ENCODE results near the gene LRRN2.
"Not testable (repeated sequence)": the region's sequence is repeated elsewhere in the genome, so short reads cannot be mapped to it uniquely, and the experiment has no call there.

LRRN2 gene

DNA sequence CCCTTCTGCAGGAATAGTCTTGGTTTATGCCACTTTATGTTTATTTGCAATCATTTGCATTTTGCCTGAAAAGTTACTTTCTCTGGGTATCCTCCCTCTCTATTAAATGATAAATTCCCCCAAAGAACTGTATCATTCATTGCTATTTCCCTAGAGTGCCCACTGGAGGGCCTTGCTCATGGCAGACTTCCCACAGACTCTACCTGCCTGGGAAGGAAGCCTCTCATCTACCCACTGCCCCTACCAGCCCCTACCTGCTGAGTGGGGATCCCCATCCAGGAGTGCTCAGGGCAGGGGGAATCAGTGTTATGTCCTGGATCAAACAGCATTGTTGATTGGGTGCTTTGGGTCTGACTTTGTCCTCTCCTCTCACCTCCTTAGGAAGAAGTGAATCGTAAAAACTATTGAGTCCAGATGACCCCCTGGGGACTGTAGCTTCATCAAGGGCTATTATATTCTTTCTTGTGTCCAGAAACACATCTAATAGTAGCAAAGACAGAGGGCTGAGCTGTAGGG lies 6.8 kb upstream of the LRRN2 start:
- no peak for DNase-seq (ENCODE audit: low read depth in 2 of 2)

DNA sequence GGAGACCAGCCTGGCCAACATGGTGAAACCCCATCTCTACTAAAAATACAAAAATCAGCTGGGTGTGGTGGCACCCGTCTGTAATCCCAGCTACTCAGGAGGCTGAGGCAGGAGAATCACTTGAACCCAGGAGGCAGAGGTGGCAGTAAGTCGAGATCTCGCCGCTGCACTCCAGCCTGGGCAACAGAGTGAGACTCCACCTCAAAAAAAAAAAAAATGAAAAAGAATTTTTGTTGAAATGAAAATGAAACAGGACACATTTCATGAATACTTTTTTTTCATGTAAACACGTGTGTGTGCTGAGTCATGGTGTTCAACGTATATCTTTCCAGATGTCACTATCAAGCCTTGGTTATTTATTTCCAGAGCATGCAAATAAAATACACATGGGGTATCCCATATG lies 5.8 kb upstream of the LRRN2 start:
- DNase-seq (ENCODE audit: low read depth in 2 of 2), result not testable (repeated sequence)

DNA sequence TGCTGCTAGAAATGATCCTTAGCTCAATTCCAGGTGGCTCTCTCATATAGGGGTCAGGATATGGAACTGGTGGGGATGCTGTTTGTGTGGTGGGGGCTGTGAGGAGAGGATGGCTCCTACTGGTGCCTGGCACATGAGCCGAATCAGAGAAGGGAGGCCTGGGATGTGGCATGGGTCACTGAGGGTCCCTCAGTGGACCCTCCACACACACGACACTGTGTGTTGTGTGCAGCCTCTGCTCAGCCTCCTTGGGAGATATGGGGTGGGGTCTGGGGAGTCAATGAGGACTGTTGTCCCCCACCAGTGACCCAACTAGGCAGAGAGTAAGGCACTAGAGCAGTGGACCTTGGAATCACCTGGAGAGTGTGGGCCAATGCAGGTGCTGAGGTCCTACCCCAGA lies 3.2 kb upstream of the LRRN2 start:
- no peak for DNase-seq (ENCODE audit: low read depth in 2 of 2)

DNA sequence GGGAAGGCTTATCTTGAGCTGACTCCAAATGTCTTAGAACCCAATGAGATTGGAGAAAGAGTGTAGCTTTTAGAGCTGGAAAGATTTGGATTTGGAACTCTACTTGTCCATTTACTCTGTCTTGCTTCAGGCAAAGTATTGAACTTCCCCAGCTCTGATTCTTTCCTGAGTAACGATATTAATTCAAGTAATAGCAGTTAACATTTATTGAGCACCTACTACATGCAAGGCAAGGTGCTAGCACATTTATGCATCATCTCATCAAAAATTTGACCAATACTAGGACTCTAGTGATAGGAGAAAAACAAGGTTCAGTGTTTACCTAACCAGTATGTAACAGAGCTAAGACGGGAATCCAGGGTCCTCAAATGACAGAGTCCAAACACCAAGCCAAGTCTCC lies 2.5 kb upstream of the LRRN2 start:
- no peak for DNase-seq (ENCODE audit: low read depth in 2 of 2)

DNA sequence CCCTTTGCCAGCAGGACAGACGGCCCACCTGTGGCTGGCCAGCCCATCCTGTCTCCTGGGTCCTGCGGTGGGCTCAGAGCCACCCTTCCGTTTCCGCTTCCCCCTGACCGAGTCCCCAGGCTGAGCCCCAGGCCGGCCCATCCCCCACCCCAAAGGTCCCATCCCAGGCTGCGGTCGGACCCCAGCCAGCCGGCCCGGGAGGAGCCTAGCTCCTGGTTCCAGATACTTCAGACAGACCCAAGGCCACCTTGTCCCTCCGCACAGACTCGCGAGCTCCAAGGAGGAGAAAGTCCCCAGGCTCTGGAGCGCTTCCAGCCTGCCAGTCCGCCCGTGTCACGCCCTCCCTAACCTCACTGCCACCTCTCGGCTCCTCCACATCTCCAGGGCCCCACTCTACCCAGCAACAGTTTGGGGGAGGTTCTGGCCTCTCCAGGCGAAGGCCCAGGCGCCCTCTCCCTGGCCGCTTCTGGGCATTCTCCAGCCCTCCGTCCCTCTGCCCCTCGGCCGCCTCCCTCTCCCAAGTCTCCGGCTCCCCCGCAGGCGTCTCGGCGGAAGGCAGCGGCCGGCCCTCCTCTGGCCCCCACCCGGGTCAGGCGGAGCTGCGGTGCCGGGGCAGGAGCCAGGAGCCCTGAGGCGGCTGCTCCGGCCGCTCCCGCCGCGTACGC lies 835 bp downstream of the LRRN2 start:
- DNase-seq (ENCODE audit: low read depth in 2 of 2), result no peak

DNA sequence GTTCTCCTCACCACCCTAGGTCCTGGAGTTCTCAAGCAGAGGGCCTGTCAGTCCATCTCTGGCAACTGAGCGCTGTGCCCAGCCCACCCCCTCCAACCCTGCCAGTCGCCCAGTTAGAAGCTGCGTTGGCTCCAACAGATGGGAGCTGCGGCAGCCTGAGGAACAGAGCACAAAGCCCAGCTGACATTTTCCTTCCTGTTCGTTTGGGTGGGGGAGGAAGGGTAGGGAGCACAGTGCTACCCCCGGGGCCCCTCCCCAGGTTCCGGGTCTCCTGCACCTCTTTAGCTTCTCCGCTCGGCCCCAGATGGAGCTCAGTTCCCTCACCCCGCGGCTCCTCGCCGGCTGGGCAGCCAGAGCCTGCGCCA lies 1.4 kb downstream of the LRRN2 start:
- no peak for DNase-seq (ENCODE audit: low read depth in 2 of 2)

DNA sequence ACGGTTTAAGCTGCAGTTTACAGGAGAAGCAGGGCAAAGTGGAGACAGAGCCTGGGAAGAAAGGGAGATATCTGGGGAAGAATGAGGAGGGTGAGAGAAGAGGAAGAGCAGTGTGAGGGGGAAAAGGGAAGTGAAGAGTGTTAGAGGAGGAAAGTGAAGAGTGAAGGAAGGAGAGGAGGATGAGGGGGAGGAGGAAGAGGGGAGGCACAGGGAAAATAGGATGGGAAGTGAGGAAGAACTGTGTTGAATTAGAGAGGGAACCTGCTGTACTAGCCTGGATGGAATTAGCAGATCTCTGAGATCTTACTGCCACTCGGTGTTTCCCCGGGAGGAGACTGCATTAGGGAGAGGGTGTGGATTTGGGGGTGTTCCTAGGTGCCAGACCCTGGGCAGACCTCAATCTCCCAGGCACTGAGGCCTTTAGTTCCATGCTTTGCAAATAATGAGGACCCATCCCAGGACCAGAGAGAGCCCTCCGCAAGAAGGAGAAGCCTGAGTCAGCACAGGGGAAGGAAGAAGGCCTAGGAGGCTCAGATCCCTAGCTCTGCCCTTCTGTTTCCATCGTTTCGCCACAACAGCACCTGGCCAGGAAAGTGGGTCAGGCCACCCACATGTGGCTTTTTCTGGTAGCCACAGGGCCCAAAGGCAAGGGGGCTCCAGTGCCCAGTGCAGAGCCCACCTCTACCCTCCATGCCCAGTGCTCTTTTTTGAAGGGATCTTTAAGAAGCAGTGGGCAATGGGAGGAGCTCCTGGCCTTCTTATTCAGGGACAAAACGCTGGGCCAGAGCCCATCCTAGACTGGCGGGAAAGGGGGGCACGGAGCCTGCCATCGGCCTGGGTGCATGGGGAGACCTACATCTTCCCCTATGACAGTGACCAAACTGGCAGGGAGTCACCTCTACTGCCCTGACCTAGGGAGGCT lies 2.0 kb downstream of the LRRN2 start:
- no peak for DNase-seq (ENCODE audit: low read depth in 2 of 2)

DNA sequence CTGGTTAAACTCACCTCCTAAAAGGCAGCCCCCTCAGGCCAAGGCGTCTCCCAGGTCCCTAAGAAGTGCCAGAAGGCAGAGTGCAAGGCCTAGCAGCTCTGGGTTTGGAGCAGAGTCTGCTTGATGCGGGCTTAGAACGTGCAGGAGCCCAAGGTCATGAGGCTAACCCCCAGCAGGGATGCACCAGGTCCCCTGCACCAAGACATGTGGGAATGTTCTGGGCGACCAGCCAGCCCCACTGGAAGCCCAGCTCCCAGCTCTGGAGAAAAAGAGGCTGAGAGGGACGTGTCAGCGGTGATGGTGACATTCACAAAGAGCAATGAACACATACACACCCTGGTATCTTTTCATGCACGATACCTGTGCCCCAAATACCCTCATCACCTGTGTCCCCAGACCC lies 5.1 kb downstream of the LRRN2 start:
- no peak for DNase-seq (ENCODE audit: low read depth in 2 of 2)

DNA sequence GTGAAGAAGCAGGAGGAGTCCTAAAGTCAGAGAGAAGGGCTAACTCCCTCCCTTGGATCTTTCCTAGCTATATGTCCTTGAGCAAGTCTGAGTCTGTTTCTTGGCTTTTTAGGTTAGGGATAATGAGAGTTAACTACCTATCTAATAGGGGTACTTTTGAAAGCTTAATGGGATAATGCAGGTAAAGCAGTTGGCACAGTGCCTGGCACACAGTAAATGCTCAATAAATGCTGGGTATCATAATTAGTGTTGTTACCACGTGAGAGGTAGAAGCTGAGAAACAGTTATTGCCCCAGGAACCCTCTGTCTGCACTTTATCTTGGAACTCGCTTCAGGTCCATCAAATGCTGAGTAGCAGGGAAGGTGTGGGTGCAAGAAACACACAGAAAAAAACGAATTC lies 5.5 kb downstream of the LRRN2 start:
- DNase-seq (ENCODE audit: low read depth in 2 of 2), result no peak

DNA sequence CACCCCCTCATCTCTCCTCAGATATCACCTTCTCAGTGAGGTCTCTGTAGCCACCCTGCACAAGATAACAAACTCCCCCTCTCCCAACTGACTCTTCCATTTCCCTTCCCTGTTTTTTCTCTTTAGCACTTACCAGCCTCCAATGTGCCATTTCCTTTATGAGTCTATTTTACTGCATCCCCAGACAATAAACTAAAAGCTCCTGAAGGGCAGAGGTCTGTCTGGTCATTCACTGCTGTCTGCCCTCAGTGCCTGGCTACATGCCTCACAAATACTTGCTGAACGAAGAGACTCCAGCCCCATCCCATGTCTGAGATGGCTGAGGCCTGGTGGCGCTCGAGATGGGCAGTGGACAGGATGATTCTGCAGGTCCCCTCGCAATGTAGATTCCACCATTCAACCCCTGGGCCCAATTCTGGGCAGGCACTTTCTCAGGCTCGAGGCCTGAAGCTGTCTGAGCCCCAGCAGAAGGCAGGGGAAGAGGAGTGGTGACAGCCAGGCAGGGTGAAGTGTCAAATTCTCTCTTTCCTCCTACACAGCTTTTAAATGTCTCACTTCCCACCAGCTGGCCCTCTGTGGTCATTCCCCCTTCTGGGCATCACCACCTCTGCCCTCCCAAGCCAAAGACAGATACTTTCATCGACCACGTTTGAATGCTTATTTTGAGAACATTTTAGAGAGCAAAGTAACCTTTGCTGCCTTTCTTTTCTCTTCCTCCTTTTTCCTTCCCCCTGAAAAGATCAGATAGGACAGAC lies 6.6 kb downstream of the LRRN2 start:
- no peak for DNase-seq (ENCODE audit: low read depth in 2 of 2)

DNA sequence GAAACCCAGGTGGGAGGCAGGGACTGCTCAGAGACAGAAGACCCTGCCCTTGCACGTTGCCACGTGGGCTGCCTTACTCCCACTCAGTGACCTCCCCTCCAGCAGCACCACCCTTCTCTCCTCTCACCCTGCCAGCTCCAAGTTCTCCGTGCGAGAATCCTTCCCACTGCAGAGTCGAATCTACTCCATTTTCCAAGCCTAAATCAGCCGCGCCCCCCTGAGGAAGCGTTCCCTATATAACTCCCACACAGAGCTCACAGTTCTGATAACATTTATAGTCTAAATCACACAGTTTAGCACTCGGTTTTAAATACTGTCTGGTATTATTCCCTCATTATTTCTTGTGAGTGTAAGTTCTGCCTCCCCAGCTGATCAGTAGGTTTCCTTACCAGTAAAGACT lies 7.7 kb downstream of the LRRN2 start:
- no peak for DNase-seq (ENCODE audit: low read depth in 2 of 2)

DNA sequence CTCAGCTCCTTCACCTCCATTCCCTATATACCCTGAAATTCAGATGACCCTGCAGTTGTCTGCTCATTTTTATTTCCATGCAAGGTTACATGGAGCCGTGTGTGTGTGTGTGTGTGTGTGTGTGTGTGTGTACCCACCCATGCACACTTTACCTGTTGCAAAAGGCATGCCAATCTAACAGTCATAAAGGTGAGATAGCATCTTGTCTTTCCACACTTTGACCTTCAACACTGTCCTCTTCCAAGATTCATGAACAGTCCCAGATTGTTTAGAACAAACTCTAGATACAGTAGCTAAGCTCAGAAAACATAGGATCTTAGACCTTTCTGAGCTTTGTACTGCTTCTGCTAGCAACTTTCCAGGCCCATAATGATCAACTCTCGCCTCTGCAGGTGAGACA lies 9.5 kb downstream of the LRRN2 start:
- no peak for DNase-seq (ENCODE audit: low read depth in 2 of 2)

DNA sequence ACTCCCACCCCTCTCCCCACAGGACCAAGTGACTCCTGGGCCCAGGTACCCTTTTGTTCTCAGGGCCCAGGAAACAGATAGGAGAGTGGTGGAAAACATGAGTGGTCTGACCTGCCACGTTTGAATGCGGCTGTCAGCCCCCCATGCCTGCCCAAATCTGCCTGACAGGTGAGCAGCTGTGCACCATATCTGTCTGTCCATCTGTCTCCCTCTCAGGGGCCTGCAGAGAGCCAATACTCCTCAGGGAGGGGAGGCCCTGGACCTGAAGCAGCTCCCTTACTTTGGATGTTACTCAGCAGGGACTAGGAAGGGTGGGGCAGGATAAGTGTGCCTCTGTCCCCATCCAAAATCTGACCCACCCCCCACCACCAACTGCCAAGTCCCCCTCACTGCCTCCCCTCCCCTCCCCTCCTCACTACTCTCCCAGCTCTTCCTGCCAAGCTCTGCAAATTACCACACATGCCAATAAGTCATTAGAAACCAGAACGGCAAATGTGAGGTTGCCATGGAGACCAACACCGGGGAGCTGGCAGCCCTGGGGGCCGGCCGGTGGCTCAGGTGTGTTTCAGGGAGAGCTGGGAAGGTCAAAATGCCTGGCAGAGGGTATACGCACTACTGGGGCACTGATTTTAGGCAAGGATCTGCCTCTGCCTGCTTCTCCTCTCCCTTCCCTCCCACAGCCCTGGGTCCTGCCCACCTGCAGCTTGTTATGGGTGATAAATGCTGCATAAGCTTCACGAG lies 11.5 kb downstream of the LRRN2 start:
- DNase-seq (ENCODE audit: low read depth in 2 of 2), result no peak

DNA sequence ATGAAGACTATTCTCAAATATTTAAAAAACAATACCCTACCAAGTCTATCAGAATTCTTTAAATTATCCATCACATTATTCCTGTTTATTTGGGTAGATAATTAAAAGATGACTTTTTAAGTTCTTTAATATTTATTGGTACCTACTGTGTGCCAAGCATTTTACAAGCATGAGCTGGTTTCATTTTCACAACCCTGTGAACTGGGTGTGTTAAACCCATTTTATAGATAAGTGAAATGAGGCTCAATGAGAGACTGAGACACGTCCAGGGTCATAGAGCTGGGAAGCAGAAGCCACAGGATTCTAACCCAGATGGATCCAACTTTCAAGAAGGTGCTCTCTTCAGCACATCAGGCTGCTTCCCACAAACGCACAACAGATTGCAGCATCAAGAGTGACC lies 12.3 kb downstream of the LRRN2 start:
- DNase-seq (ENCODE audit: low read depth in 2 of 2), result no peak

DNA sequence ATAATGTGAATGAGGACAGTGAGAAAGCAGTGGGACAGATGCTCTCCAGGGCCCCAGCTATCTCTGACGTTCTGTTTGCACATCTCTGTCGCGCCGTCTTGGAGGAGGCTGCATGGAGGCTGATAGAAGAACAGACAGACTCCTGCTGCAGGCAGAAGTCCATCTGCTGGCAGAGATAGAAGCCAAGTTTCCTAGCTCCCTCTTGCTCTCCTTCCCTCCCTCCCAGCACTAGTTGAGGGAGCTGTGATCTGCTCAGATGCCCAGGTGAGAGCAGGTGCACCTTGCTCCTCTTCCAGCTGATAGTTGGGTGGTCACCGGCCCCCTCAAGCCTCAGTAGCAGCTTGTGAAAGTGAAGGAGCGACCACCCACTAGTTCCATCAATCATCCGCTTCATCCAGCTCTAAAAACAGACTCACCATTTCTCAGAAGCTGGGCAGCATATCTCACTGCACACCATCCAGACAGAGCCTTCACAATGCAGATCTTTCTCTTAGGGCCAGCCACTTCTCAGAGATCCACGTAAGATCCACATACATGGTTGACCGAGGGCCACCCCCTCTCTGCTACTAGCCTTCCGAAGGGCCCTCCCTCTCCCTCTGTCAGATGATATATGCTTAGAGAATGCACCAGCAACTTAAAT lies 12.9 kb downstream of the LRRN2 start:
- DNase-seq (ENCODE audit: low read depth in 2 of 2), result no peak

DNA sequence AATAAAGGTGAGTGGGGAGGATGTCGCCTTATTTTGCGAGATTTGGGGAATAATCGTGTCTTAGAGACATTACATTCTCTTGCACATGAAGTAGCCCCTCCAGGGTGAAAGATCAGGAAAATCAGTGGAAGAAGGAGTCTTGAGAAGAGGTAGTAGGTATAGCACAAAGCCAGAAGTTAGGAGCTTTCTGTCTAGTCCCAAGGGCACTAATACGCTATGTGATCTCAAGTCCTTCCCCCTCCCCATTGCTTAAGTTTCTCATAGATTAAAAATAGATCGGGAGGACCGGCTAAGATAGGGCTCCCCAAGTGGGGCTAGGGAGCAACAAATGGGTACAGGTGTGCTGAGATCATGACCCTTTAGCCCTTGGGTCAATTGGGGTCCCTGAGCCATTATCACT lies 13.5 kb downstream of the LRRN2 start:
- DNase-seq (ENCODE audit: low read depth in 2 of 2), result no peak

DNA sequence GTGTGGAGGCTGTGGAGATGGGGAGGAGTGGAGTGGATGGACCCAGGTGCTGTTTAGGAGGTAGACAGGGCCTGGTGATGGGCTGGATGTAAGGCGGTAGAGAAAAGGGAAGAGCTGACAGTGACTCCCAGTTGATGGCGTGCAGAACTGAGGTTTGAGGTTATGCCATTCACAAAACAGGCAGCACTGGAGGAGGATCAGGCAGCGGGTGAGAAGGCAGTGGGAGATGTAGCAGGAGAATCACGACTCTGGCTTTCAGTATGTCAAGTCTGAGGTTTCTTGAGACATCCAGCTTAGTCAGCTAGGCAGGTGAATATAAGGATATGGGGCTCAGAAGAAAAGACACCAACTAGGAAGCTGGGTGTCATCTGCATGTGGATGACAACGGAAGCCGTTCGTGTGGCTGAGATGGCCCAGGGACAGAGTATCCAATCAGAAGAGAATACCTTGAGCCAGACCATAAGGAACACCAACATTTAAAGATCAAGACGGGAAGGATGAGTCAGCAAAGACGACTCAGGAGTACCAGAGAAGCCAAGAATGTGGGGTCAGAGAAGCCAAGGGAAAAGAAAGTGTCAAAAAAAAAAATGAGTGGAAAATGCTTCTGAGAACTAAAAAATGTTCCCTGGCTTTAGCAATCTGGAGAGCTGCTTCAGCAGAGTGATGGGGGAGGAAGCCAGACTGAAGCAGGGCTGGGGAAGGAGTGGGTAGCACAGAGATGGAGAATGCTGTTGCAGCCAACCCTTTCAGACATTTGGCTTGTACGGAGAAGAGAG lies 15.2 kb downstream of the LRRN2 start:
- DNase-seq (ENCODE audit: low read depth in 2 of 2), result no peak

DNA sequence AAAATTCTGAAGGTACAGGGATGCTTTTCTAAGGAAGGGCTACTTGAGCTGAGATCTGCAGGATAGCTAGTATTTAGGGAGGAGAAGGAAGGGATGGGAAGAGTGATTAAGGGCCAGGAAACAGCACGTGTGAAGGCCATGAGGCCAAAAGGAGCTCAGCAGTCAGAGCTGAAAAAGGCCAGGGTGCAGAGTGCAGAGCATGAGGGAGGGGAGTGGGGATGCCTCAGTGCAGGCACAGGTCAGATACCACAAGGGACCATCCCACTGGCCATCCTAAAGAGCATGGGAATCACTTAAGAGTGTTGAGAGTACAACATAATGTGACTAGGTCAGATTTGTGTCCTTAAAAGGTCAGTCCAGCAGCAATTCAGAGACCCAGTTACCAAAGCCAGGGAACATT lies 16.0 kb downstream of the LRRN2 start:
- DNase-seq (ENCODE audit: low read depth in 2 of 2), result no peak

DNA sequence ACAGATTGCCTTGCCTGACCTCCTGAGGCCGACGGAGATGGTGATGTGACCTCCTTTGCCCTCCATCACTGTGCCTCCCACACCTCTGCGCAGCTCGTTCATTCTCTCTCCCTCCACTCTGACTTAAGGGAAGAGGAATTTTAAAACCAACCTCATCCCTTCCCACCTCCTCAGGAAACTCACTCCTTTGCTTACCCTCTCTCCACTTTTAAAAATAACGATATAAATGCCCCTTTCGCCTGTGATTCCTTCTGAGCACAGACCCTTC lies 21.2 kb downstream of the LRRN2 start:
- no peak for DNase-seq (ENCODE audit: low read depth in 2 of 2)

DNA sequence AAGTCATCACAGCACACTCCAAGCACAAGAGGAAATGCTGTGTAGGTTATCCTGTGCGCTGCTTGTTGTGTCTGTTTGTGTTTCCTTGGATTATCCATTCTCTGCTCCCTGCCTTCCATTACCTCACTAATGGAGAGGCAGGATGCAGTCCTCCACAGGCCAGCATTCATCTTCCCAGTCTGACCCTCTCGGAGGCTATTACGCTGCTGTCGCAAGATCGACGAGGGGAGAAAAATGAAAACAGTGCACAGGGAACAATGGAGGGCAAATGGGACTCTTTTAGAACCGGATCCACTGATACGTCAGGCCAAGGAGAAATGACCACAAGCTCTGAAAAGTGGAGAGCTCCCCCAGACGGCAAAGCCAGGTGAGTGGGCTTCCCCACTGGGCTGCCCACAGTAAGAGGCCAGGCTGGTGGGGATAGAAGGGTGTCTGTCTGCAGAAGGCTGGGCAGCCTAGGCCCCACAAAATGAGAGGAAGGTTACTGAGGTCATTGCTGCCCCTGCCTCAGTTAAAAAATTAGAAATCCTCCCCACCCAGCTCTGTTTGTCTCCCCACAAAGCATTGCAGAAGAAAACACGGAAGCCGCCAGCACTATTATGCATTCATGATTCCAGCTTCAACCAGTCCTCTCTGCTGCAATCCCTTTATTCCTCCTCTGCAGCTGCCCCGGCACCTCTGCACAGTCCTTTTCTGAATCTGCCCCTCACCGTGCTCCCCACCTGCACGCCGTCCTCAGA lies 21.7 kb downstream of the LRRN2 start:
- no peak for DNase-seq (ENCODE audit: low read depth in 2 of 2)
